ENCODE results near the gene DOK6.
"Not testable (repeated sequence)": the region's sequence is repeated elsewhere in the genome, so short reads cannot be mapped to it uniquely, and the experiment has no call there.

DOK6 gene

GRCh38 chr18:69854455-69854854 is 453.8 kb downstream of the DOK6 start:
- no peak for DNase-seq (ENCODE audit: low read depth in 2 of 2, low spot score in 1 of 2)

- DNase-seq (ENCODE audit: low read depth in 2 of 2, low spot score in 1 of 2), result no peak
These were observed 458.2 kb downstream of the DOK6 start for GRCh38 chr18:69858897-69859296.

GRCh38 chr18:69864802-69865201 is 464.1 kb downstream of the DOK6 start:
- not testable (repeated sequence) for DNase-seq (ENCODE audit: low read depth in 2 of 2, low spot score in 1 of 2)

- DNase-seq (ENCODE audit: low read depth in 2 of 2, low spot score in 1 of 2), result no peak
These were observed 465.1 kb downstream of the DOK6 start for GRCh38 chr18:69865776-69866175.

GRCh38 chr18:69866212-69866611 is 465.5 kb downstream of the DOK6 start:
- no peak for DNase-seq (ENCODE audit: low read depth in 2 of 2, low spot score in 1 of 2)

- no peak for DNase-seq (ENCODE audit: low read depth in 2 of 2, low spot score in 1 of 2)
These were observed 470.0 kb downstream of the DOK6 start for GRCh38 chr18:69870736-69871135.

- no peak for DNase-seq (ENCODE audit: low read depth in 2 of 2, low spot score in 1 of 2)
These were observed 470.7 kb downstream of the DOK6 start for GRCh38 chr18:69871363-69871762.

GRCh38 chr18:69872661-69873060 is 472.0 kb downstream of the DOK6 start:
- no peak for DNase-seq (ENCODE audit: low read depth in 2 of 2, low spot score in 1 of 2)

- DNase-seq (ENCODE audit: low read depth in 2 of 2, low spot score in 1 of 2), result no peak
These were observed 473.4 kb downstream of the DOK6 start for GRCh38 chr18:69874058-69874457.

- no peak for DNase-seq (ENCODE audit: low read depth in 2 of 2, low spot score in 1 of 2)
These were observed 475.8 kb downstream of the DOK6 start for GRCh38 chr18:69876490-69876889.

GRCh38 chr18:69878213-69878933 is 477.7 kb downstream of the DOK6 start:
- no peak for DNase-seq (ENCODE audit: low read depth in 2 of 2, low spot score in 1 of 2)

GRCh38 chr18:69879051-69879450 is 478.4 kb downstream of the DOK6 start:
- not testable (repeated sequence) for DNase-seq (ENCODE audit: low read depth in 2 of 2, low spot score in 1 of 2)

GRCh38 chr18:69880083-69880482 is 479.4 kb downstream of the DOK6 start:
- DNase-seq (ENCODE audit: low read depth in 2 of 2, low spot score in 1 of 2), result no peak

GRCh38 chr18:69882965-69883668 is 482.4 kb downstream of the DOK6 start:
- no peak for DNase-seq (ENCODE audit: low read depth in 2 of 2, low spot score in 1 of 2)

- DNase-seq (ENCODE audit: low read depth in 2 of 2, low spot score in 1 of 2), result no peak
These were observed 483.1 kb downstream of the DOK6 start for GRCh38 chr18:69883781-69884180.

GRCh38 chr18:69885355-69885754 is 484.7 kb downstream of the DOK6 start:
- no peak for DNase-seq (ENCODE audit: low read depth in 2 of 2, low spot score in 1 of 2)

GRCh38 chr18:69885841-69886531 is 485.3 kb downstream of the DOK6 start:
- DNase-seq (ENCODE audit: low read depth in 2 of 2, low spot score in 1 of 2), result no peak

- no peak for DNase-seq (ENCODE audit: low read depth in 2 of 2, low spot score in 1 of 2)
These were observed 486.6 kb downstream of the DOK6 start for GRCh38 chr18:69887256-69887655.

- DNase-seq (ENCODE audit: low read depth in 2 of 2, low spot score in 1 of 2), result no peak
These were observed 488.3 kb downstream of the DOK6 start for GRCh38 chr18:69889009-69889408.

GRCh38 chr18:69890558-69890957 is 489.9 kb downstream of the DOK6 start:
- no peak for DNase-seq (ENCODE audit: low read depth in 2 of 2, low spot score in 1 of 2)

- DNase-seq (ENCODE audit: low read depth in 2 of 2, low spot score in 1 of 2), result no peak
These were observed 493.8 kb downstream of the DOK6 start for GRCh38 chr18:69894467-69894866.
